Measurements from ENCODE around the gene AMPD2. TPM values are rescaled to one million over a fixed set of nuclear protein-coding genes. Genes with fewer than 3 reads are reported as not detected.

Gene AMPD2
- total and polyA plus RNA-seq, 9 of the 15 experiments (the other 6 are each of a cell fraction or from before 2014, with no cell fraction given), result 2.0 to 77.7 (median 28.2) TPM

DNA sequence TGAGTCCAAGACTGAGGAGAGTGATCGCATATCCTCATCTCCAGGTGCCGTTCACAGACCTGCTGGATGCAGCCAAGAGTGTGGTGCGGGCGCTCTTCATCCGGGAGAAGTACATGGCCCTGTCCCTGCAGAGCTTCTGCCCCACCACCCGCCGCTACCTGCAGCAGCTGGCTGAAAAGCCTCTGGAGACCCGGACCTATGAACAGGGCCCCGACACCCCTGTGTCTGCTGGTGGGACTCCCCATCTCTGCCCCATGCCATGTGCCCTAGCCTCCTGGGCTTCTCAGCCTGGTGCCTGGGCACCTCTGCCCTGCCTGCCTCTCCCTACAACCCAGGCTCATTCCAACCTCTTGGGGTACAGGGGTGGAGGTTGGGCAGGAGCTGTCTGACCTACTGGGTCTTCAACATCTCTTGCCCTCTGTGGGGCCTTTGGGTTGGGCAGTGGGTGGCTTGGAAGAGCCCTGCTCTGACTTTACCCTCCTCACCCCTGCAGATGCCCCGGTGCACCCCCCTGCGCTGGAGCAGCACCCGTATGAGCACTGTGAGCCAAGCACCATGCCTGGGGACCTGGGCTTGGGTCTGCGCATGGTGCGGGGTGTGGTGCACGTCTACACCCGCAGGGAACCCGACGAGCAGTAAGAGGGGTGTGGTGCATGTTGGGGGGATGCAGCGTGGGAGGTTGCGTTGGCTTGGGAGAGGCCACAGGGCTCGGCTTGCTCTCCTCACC is 7.2 kb downstream of the AMPD2 start:
- H3K9ac ChIP-seq (ENCODE audit: insufficient read depth in 1 of 2, low read depth in 2 of 2, low read length in 2 of 2), result peak overlapping the region in 1 of 2 experiments; percentile 48; a peak in 1 of 4 replicates
- no peak overlapping the region for H3K4me2 ChIP-seq (ENCODE audit: insufficient read depth, low read length)
- TF ChIP-seq ZKSCAN8 (CRISPR knock-in tag; IDR thresholded peaks at IDR 0.05) (no peak), POLR2G (IDR thresholded peaks at IDR 0.05; ENCODE audit: low read depth, low read length) (0 out of 2 replicates have a peak, but pooled peaks have one; percentile 24)
- in situ Hi-C loops (cut with MboI) (no loop called here), intact Hi-C loops (cut with micrococcal nuclease) (no loop called here)
- H3K27ac ChIP-seq (ENCODE audit: extremely low read depth, low read depth, low read length), result no peak overlapping the region
- ATAC-seq, result no peak
- peaks cover 6% of the 10 kb centered on the region for H4K20me1 ChIP-seq (replicated peaks; ENCODE audit: control insufficient read depth, insufficient read depth, low read length)
- peaks cover 25% of the 10 kb centered on the region for H3K79me2 ChIP-seq (ENCODE audit: control insufficient read depth, insufficient read depth, low read length)
- no peak overlapping the region for H3K4me3 ChIP-seq
- peaks cover 5% of the 10 kb centered on the region for H3K9me1 ChIP-seq (ENCODE audit: control insufficient read depth, insufficient read depth, low read length)
- H2AFZ ChIP-seq (ENCODE audit: low read depth, low read length), result no peak overlapping the region
- CTCF ChIA-PET (ENCODE audit: low intra/inter-chr PET ratio), result no interaction called here
- H3K4me1 ChIP-seq (replicated peaks in 1 of 2; ENCODE audit: control insufficient read depth in 2 of 2, insufficient read depth in 2 of 2, low read length in 2 of 2), result peaks cover 14 to 67% of the 10 kb centered on the region in 2 experiments
- WGBS (ENCODE audit: insufficient coverage, low coverage, missing lambda C conversion rate), result 88% methylated on average over 21 of the region's 21 CpGs
- BruUV-seq (replicated peaks), result no TSS peak
- H3K36me3 ChIP-seq (ENCODE audit: control insufficient read depth, insufficient read depth, low read length), result peaks cover 59% of the 10 kb centered on the region; the same call in 2 of the 3 replicates
- no peak for FAIRE-seq
- POLR2A ChIA-PET, result interaction anchor here (0.6 to 1.4 kb wide), 3 partner anchors 10 to 197 kb away, joined by 3 to 5 read pairs (median 3); partner anchors contain the start of gene GNAI3
- no peaks in the 10 kb centered on the region for H3K27me3 ChIP-seq (ENCODE audit: control insufficient read depth in 2 of 2, insufficient read depth in 2 of 2, low read length in 2 of 2)
- DNase-seq (ENCODE audit: extremely low read depth in 1 of 4, low spot score in 3 of 4), result no peak
- no peaks in the 10 kb centered on the region for H3K9me3 ChIP-seq (replicated peaks; ENCODE audit: control insufficient read depth, insufficient read depth, low read depth, low read length)

DNA sequence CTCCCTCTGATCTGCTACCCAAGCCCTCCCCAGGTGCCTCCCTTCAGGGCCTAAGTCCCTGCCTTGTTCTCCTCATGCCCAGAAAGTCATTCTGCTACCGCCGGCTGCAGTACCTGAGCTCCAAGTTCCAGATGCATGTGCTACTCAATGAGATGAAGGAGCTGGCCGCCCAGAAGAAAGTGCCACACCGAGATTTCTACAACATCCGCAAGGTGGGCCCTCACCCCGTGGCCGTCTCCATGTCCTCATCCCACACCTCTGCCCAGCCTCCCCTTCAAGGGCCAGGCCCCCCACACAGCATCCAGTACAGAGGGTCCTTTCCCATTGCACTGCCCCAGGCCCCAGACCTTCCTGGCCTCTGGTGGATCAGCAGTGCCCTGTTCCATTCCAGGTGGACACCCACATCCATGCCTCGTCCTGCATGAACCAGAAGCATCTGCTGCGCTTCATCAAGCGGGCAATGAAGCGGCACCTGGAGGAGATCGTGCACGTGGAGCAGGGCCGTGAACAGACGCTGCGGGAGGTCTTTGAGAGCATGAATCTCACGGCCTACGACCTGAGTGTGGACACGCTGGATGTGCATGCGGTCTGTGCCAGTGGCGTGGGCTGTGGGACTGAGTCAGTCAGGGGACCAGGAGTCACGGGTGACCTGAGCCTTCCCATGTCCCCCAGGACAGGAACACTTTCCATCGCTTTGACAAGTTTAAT is 8.2 kb downstream of the AMPD2 start:
- BruUV-seq (replicated peaks), result no TSS peak
- H3K36me3 ChIP-seq (ENCODE audit: control insufficient read depth, insufficient read depth, low read length), result peaks cover 63% of the 10 kb centered on the region; the same call in 2 of the 3 replicates
- ChIA-PET CTCF (ENCODE audit: low intra/inter-chr PET ratio) (no interaction called here), POLR2A (interaction anchor here (0.7 to 1.4 kb wide), 4 partner anchors 9 to 1657 kb away, joined by 3 to 5 read pairs (median 4); partner anchors contain the start of gene GNAI3)
- peaks cover 4% of the 10 kb centered on the region for H4K20me1 ChIP-seq (replicated peaks; ENCODE audit: control insufficient read depth, insufficient read depth, low read length)
- no peaks in the 10 kb centered on the region for H3K27me3 ChIP-seq (ENCODE audit: control insufficient read depth in 2 of 2, insufficient read depth in 2 of 2, low read length in 2 of 2)
- FAIRE-seq (no peak), ATAC-seq (no peak), DNase-seq (ENCODE audit: extremely low read depth in 1 of 4, low spot score in 3 of 4) (no peak)
- in situ Hi-C loops (cut with MboI), result no loop called here
- peaks cover 5% of the 10 kb centered on the region for H3K9me1 ChIP-seq (ENCODE audit: control insufficient read depth, insufficient read depth, low read length)
- no peak overlapping the region for H2AFZ ChIP-seq (ENCODE audit: low read depth, low read length)
- peaks cover 15% of the 10 kb centered on the region for H3K79me2 ChIP-seq (ENCODE audit: control insufficient read depth, insufficient read depth, low read length)
- no peak overlapping the region for H3K9ac ChIP-seq (ENCODE audit: insufficient read depth in 1 of 2, low read depth in 2 of 2, low read length in 2 of 2)
- no peak for TF ChIP-seq KLF1 (tag; IDR thresholded peaks at IDR 0.05)
- peak; percentile 6; the same call in 1 of the 2 replicates for TF ChIP-seq RBFOX2 (IDR thresholded peaks at IDR 0.05; ENCODE audit: low read depth, low read length)
- intact Hi-C loops (cut with micrococcal nuclease), result no loop called here
- no peak overlapping the region for H3K27ac ChIP-seq (ENCODE audit: extremely low read depth, low read depth, low read length)
- H3K4me2 ChIP-seq (ENCODE audit: insufficient read depth, low read length), result no peak overlapping the region
- peaks cover 5 to 61% of the 10 kb centered on the region in 2 experiments; a peak in 4 of 5 replicates for H3K4me1 ChIP-seq (replicated peaks in 1 of 2; ENCODE audit: control insufficient read depth in 2 of 2, insufficient read depth in 2 of 2, low read length in 2 of 2)
- H3K9me3 ChIP-seq (replicated peaks; ENCODE audit: control insufficient read depth, insufficient read depth, low read depth, low read length), result no peaks in the 10 kb centered on the region
- WGBS (ENCODE audit: insufficient coverage, low coverage, missing lambda C conversion rate), result 91% methylated on average over 23 of the region's 23 CpGs
- no peak overlapping the region for H3K4me3 ChIP-seq
